ENCODE data around the gene RBM22. TPM values are rescaled to one million over a fixed set of nuclear protein-coding genes. Genes with fewer than 3 reads are reported as not detected.
A peak's percentile ranks its signal among the peaks of the same experiment; 100 is the strongest.

Gene RBM22
- total RNA-seq, 1 donor from 2014 or later, result 30.2 TPM

DNA sequence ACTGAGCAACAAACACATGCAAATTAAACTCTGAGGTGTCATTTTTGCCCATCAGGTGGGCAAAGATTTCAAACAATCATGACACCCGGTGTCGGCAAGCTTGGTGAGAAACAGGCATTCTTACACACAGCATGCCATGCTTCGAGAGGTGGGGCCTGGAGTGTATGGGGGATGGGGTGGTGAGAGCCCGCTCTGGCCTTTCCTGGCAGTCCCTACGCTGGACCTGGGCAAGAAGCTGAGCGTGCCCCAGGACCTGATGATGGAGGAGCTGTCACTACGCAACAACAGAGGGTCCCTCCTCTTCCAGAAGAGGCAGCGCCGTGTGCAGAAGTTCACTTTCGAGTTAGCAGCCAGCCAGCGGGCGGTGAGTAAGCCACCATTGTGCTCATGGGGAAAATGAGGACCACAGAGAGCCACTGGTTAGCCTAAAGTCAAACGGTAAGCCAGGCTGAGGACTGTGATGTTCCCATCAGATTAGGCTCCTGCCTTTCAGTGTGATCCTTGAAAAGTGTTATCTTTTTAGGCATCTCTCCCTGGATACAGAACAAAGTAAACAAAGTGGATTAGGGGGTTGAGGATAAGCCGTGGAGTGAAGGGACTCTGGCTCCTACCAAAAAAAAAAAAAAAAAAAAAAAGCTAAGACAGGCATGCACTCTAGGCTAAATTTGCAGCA, 30.5 kb downstream of the RBM22 start:
- H3K27me3 ChIP-seq, result no peaks in the 10 kb centered on the region
- no peaks in the 10 kb centered on the region for H3K9me3 ChIP-seq
- no peak for TF ChIP-seq POLR2A (IDR thresholded peaks at IDR 0.05)
- TF ChIP-seq CTCF (IDR thresholded peaks at IDR 0.05), result no peak
- no peak for TF ChIP-seq POLR2AphosphoS5 (IDR thresholded peaks at IDR 0.05; ENCODE audit: insufficient read depth in 1 of 2, low read depth in 1 of 2)
- H3K4me1 ChIP-seq, result peaks cover 32% of the 10 kb centered on the region
- no peak overlapping the region for H3K27ac ChIP-seq
- intact Hi-C loops (cut with DNase I), result no loop called here
- H3K36me3 ChIP-seq, result no peaks in the 10 kb centered on the region
- DNase-seq (ENCODE audit: extremely low spot score in 2 of 2), result peak in 1 of 2 donors; percentile 82
- H3K4me3 ChIP-seq, result no peak overlapping the region

DNA sequence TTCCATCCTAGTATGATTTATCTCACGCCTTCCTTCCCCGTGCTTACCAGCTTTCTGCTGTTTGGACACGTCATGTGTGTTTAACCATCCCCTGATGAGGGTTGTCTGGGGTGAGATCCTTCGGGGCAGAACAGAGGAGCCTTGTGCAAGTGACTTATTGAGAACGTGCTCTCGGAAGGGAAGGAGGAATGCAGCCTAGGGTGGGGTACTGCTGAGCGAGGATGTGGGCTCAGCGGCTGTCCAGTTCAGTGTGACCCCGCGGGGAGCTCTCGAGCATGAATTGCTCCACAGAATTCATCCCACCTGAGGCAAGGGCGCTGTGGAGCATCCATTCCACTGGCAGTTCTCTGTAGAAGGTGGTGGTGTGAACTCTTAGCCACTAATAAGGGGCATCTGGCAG, 35.8 kb downstream of the RBM22 start:
- no peak overlapping the region for H3K27ac ChIP-seq
- H3K36me3 ChIP-seq, result no peaks in the 10 kb centered on the region
- H3K27me3 ChIP-seq, result no peaks in the 10 kb centered on the region
- no peaks in the 10 kb centered on the region for H3K9me3 ChIP-seq
- peak in 1 of 2 donors; percentile 56 for DNase-seq (ENCODE audit: extremely low spot score in 2 of 2)
- no peaks in the 10 kb centered on the region for H3K4me1 ChIP-seq
- intact Hi-C loops (cut with DNase I), result no loop called here
- H3K4me3 ChIP-seq, result no peak overlapping the region
- TF ChIP-seq POLR2A (IDR thresholded peaks at IDR 0.05), result no peak
- TF ChIP-seq CTCF (IDR thresholded peaks at IDR 0.05), result no peak
- no peak for TF ChIP-seq POLR2AphosphoS5 (IDR thresholded peaks at IDR 0.05; ENCODE audit: insufficient read depth in 1 of 2, low read depth in 1 of 2)

- Histone ChIP-seq H3K36me3 (no peaks in the 10 kb centered on the region), H3K4me3 (no peak overlapping the region), H3K27me3 (no peaks in the 10 kb centered on the region), H3K4me1 (no peaks in the 10 kb centered on the region), H3K9me3 (no peaks in the 10 kb centered on the region), H3K27ac (no peak overlapping the region)
- intact Hi-C loops (cut with DNase I), result no loop called here
- DNase-seq (ENCODE audit: extremely low spot score in 2 of 2), result peak in 1 of 2 donors; percentile 1
- TF ChIP-seq POLR2A (IDR thresholded peaks at IDR 0.05), result no peak
- no peak for TF ChIP-seq CTCF (IDR thresholded peaks at IDR 0.05)
- no peak for TF ChIP-seq POLR2AphosphoS5 (IDR thresholded peaks at IDR 0.05; ENCODE audit: insufficient read depth in 1 of 2, low read depth in 1 of 2)
Observed at GRCh38 chr5:150663936-150664335, 36.9 kb downstream of the RBM22 start.

GRCh38 chr5:150662731-150663516, 37.9 kb downstream of the RBM22 start:
- no peaks in the 10 kb centered on the region for H3K27me3 ChIP-seq
- intact Hi-C loops (cut with DNase I), result no loop called here
- TF ChIP-seq POLR2AphosphoS5 (IDR thresholded peaks at IDR 0.05; ENCODE audit: insufficient read depth in 1 of 2, low read depth in 1 of 2), result no peak
- TF ChIP-seq POLR2A (IDR thresholded peaks at IDR 0.05), result no peak
- TF ChIP-seq CTCF (IDR thresholded peaks at IDR 0.05), result no peak
- H3K9me3 ChIP-seq, result no peaks in the 10 kb centered on the region
- H3K36me3 ChIP-seq, result no peaks in the 10 kb centered on the region
- H3K4me3 ChIP-seq, result no peak overlapping the region
- DNase-seq (ENCODE audit: extremely low spot score in 2 of 2), result peak; percentile 71 to 91
- peaks cover under 1% of the 10 kb centered on the region for H3K4me1 ChIP-seq
- no peak overlapping the region for H3K27ac ChIP-seq

Data from vagina (tissue), 2 donors.